IMR-90 (cell line): ENCODE measurements around the gene PHGDH. TPM values are rescaled to one million over a fixed set of nuclear protein-coding genes. Genes with fewer than 3 reads are reported as not detected.

ENCODE experiments used
- ATAC-seq: fragments of 200-7000 bp; cut with Tn5 transposase; 2 replicates; pipeline ENCODE4 v1.9.1; 2020; ENCODE audit warnings: low read depth, mild to moderate bottlenecking, moderate library complexity
- BruUV-seq: library from RNA; stranded (reverse); fragments of 400-500 nt; replicated peaks from 2 replicates; lab custom pipeline; 2021; lab: Mats Ljungman, UMichigan
- CTCF ChIA-PET: fragments of 300-600 bp; formaldehyde crosslinking; extraction: SDS; loops from one replicate; lab custom pipeline; 2021; ENCODE audit warnings: antibody characterized with exemption; lab: Yijun Ruan, JAX
- POLR2A ChIA-PET: fragments of 300-600 bp; sonication (Branson Sonifier 250); formaldehyde crosslinking; loops from one replicate; lab custom pipeline; 2022; ENCODE audit warnings: antibody characterized with exemption; ENCODE audit not compliant: unreplicated experiment; lab: Charles Lee
- DNase-seq: peaks from one replicate; pipeline ENCODE4 v3.0.0; 2013
- H2AFZ ChIP-seq: replicated peaks from 2 replicates; pipeline ENCODE3; 2013; ENCODE audit warnings: low read length, mild to moderate bottlenecking; ENCODE audit not compliant: poor library complexity
- H2AK5ac ChIP-seq: 2 replicates; pipeline ENCODE4 v1.6.1; 2013; ENCODE audit warnings: low read depth, low read length, inconsistent platforms
- H2AK9ac ChIP-seq: replicated peaks from 2 replicates; pipeline ENCODE3; 2013; ENCODE audit warnings: mild to moderate bottlenecking, low read depth, low read length, moderate library complexity; ENCODE audit not compliant: poor library complexity
- H2BK120ac ChIP-seq: 2 replicates; pipeline ENCODE4 v1.6.1; 2013; ENCODE audit warnings: low read depth, low read length, inconsistent platforms
- H2BK15ac ChIP-seq: 3 replicates; pipeline ENCODE4 v1.6.1; 2013; ENCODE audit warnings: low read depth, low read length, inconsistent platforms
- H2BK20ac ChIP-seq: 2 replicates; pipeline ENCODE4 v1.6.1; 2013; ENCODE audit warnings: low read depth, mild to moderate bottlenecking, inconsistent platforms, low read length, moderate library complexity
- H2BK5ac ChIP-seq: 2 replicates; pipeline ENCODE4 v1.6.1; 2013; ENCODE audit warnings: mild to moderate bottlenecking, low read depth, low read length, inconsistent platforms; ENCODE audit not compliant: poor library complexity, severe bottlenecking
- H3K14ac ChIP-seq: replicated peaks from 2 replicates; pipeline ENCODE4 v1.6.1; 2013; ENCODE audit warnings: low read depth, low read length, inconsistent platforms
- H3K18ac ChIP-seq: 2 replicates; pipeline ENCODE4 v1.6.1; 2013; ENCODE audit warnings: low read depth, low read length, control low read depth
- H3K23ac ChIP-seq: 2 replicates; pipeline ENCODE4 v1.6.1; 2013; ENCODE audit warnings: low read depth, low read length, inconsistent platforms
- H3K27ac ChIP-seq: 2 replicates; pipeline ENCODE4 v1.5.1; 2013; ENCODE audit warnings: mild to moderate bottlenecking, control low read depth, low read length; ENCODE audit not compliant: insufficient read depth
- H3K27me3 ChIP-seq: 2 replicates; pipeline ENCODE4 v1.6.1; 2013; ENCODE audit warnings: low read length; ENCODE audit not compliant: control insufficient read depth, insufficient read depth
- H3K36me3 ChIP-seq: 2 replicates; pipeline ENCODE4 v1.6.1; 2013; ENCODE audit warnings: low read length, mixed read lengths; ENCODE audit not compliant: control insufficient read depth, insufficient read depth
- H3K4ac ChIP-seq: 2 replicates; pipeline ENCODE4 v1.6.1; 2013; ENCODE audit warnings: low read depth, low read length, inconsistent platforms
- H3K4me1 ChIP-seq: 2 replicates; pipeline ENCODE4 v1.6.1; 2013; ENCODE audit warnings: low read length, mixed read lengths; ENCODE audit not compliant: control insufficient read depth, insufficient read depth
- H3K4me2 ChIP-seq: 2 replicates; pipeline ENCODE4 v1.6.1; 2013; ENCODE audit warnings: low read depth, mild to moderate bottlenecking, control low read depth, low read length, moderate library complexity
- H3K4me3 ChIP-seq: 2 replicates; pipeline ENCODE4 v1.5.1; 2013; ENCODE audit warnings: low read depth, mild to moderate bottlenecking, control low read depth, low read length, moderate library complexity; ENCODE audit not compliant: insufficient read depth
- H3K56ac ChIP-seq: 2 replicates; pipeline ENCODE4 v1.6.1; 2013; ENCODE audit warnings: low read length, inconsistent platforms; ENCODE audit not compliant: insufficient read depth; ENCODE audit errors: extremely low read depth
- H3K79me1 ChIP-seq, 2 experiments: 2 replicates each; pipeline ENCODE4 v1.6.1; 2013; ENCODE audit warnings: low read length in 2 of 2, inconsistent platforms in 1 of 2, low read depth in 1 of 2
- H3K9ac ChIP-seq: 2 replicates; pipeline ENCODE4 v1.6.1; 2013; ENCODE audit warnings: low read depth, low read length, control low read depth
- H3K9me1 ChIP-seq: 2 replicates; pipeline ENCODE4 v1.6.1; 2013; ENCODE audit warnings: low read length, inconsistent platforms; ENCODE audit not compliant: insufficient read depth
- H3K9me3 ChIP-seq: 2 replicates; pipeline ENCODE4 v1.6.1; 2013; ENCODE audit warnings: low read length; ENCODE audit not compliant: control insufficient read depth, insufficient read depth
- H4K20me1 ChIP-seq: 2 replicates; pipeline ENCODE4 v1.6.1; 2013; ENCODE audit warnings: low read length, inconsistent platforms; ENCODE audit not compliant: insufficient read depth
- H4K5ac ChIP-seq: 2 replicates; pipeline ENCODE4 v1.6.1; 2013; ENCODE audit warnings: mild to moderate bottlenecking, low read depth, low read length, control low read depth
- H4K8ac ChIP-seq, 2 experiments: 2 replicates each; pipeline ENCODE4 v1.6.1; 2013; ENCODE audit warnings: low read depth in 2 of 2, low read length in 2 of 2, control low read depth in 1 of 2, inconsistent platforms in 1 of 2
- H4K91ac ChIP-seq: 2 replicates; pipeline ENCODE4 v1.6.1; 2013; ENCODE audit warnings: low read depth, low read length, inconsistent platforms; ENCODE audit not compliant: insufficient read depth
- ELK1 ChIP-seq: fragments of 150-350 bp; IDR thresholded peaks from 2 replicates; pipeline ENCODE4 v1.6.1; 2016; ENCODE audit warnings: low read depth, mild to moderate bottlenecking, low read length, moderate library complexity, borderline replicate concordance
- NFE2L2 ChIP-seq: fragments of 150-350 bp; IDR thresholded peaks from 2 replicates; pipeline ENCODE4 v1.6.1; 2016; ENCODE audit warnings: low read depth, mild to moderate bottlenecking, low read length
- USF2 ChIP-seq: fragments of 150-350 bp; IDR thresholded peaks from 2 replicates; pipeline ENCODE4 v1.6.1; 2017; ENCODE audit warnings: mild to moderate bottlenecking, antibody characterized with exemption, low read length, low read depth
- WGBS, 2 experiments: methylation state at CpG; one replicate each; pipeline versions ENCODE4 v1.1.5 to v1.1.7; 2013; ENCODE audit warnings: missing lambda C conversion rate in 2 of 2; ENCODE audit not compliant: insufficient read length in 1 of 2; ENCODE audit errors: extremely low coverage in 2 of 2; 5-methylcytosine and 5-hydroxymethylcytosine counted together
- dilution Hi-C: fragments of 300-500 bp; cut with HindIII; formaldehyde crosslinking; loops from one replicate; pipeline ENCODE4 v1.14.3; 2018; ENCODE audit warnings: low sequenced_read_pairs; ENCODE audit not compliant: unreplicated experiment
- in situ Hi-C: fragments of 300-500 bp; cut with MboI; formaldehyde crosslinking; loops from 3 replicates; pipeline ENCODE4 v1.14.3; 2019; ENCODE audit warnings: low sequenced_read_pairs, inconsistent platforms, mixed read lengths
- intact Hi-C: fragments of 100-400 bp; cut with micrococcal nuclease; formaldehyde crosslinking; loops from 2 replicates; pipeline ENCODE4 v1.10.0; 2022
- polyA plus RNA-seq, 3 experiments: library from polyadenylated mRNA; depleted of rRNA; stranded (reverse); fragments of >200 nt; gene quantifications; 2 replicates each; pipeline ENCODE4 v1.2.3, GENCODE V29; 2012; ENCODE audit warnings: low replicate concordance in 1 of 3
- total RNA-seq: library from RNA; depleted of rRNA; stranded (reverse); fragments of >200 nt; gene quantifications from 2 replicates; pipeline ENCODE4 v1.2.3, GENCODE V29; 2012

The PHGDH gene
- total and polyA plus RNA-seq, 2 of the 4 experiments (the other 2 are of a cell fraction): 87.9 to 331 TPM

- Histone ChIP-seq H3K18ac (no peak overlapping the region), H3K27me3 (peaks cover 16% of the 10 kb centered on the region), H2BK120ac (no peak overlapping the region), H4K5ac (no peak overlapping the region), H2BK5ac (no peak overlapping the region), H2AK9ac (no peak overlapping the region), H3K56ac (no peak overlapping the region), H3K27ac (no peak overlapping the region), H3K14ac (no peak overlapping the region), H3K4me3 (no peak overlapping the region), H3K4ac (no peak overlapping the region), H4K8ac (no peak overlapping the region), H2BK20ac (no peak overlapping the region), H3K36me3 (no peaks in the 10 kb centered on the region), H3K9ac (no peak overlapping the region), H3K4me2 (no peak overlapping the region), H3K9me3 (no peaks in the 10 kb centered on the region), H3K4me1 (no peaks in the 10 kb centered on the region), H3K23ac (no peak overlapping the region), H3K9me1 (no peaks in the 10 kb centered on the region), H4K20me1 (no peaks in the 10 kb centered on the region), H2AK5ac (no peak overlapping the region), H2AFZ (no peak overlapping the region), H2BK15ac (no peak overlapping the region), H3K79me1 (no peaks in the 10 kb centered on the region), H4K91ac (no peak overlapping the region)
- no peak for ATAC-seq
- no peak for DNase-seq
- BruUV-seq: no TSS peak
- no peak for TF ChIP-seq ELK1
- TF ChIP-seq USF2: no peak
- TF ChIP-seq NFE2L2: no peak
- no CpG with 5 or more reads among the region's 1 CpG for WGBS, 2 experiments
- intact Hi-C loops (no loop called here), dilution Hi-C loops (no loop called here), in situ Hi-C loops (no loop called here)
- ChIA-PET CTCF (no interaction called here), POLR2A (no interaction called here)
Observed at GRCh38 chr1:119679223-119679622, 32.5 kb upstream of the PHGDH start.
